HG03521 (cell line): ENCODE results near the gene DNAH8.
"Not testable (repeated sequence)": the region's sequence is repeated elsewhere in the genome, so short reads cannot be mapped to it uniquely, and the experiment has no call there.

Experiments
- ATAC-seq: cut with Tn5 transposase; IDR thresholded peaks from one replicate; pipeline ENCODE4 v1.9.1; 2021; ENCODE audit warnings: mild to moderate bottlenecking, moderate library complexity; ENCODE audit not compliant: unreplicated experiment

The DNAH8 gene

DNA sequence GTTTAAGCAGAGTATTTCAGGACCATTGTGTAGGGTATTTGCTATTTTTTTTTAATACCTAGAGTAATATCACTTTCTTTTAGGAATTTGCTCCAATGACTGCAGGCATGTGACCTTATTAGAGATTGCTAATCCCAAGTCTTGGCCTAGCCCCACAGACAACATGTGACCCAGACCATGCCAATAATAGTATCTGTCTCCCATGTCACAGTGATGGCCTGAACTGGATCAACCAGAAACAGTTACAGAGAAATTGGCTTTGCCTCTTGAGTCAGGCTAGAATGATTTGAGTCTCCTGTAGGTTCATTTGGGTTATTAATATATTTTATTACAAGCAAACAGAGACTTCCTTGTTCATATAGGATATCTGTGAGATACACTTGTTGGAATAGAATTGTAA, 116.8 kb downstream of the DNAH8 start:
- ATAC-seq, result no peak

DNA sequence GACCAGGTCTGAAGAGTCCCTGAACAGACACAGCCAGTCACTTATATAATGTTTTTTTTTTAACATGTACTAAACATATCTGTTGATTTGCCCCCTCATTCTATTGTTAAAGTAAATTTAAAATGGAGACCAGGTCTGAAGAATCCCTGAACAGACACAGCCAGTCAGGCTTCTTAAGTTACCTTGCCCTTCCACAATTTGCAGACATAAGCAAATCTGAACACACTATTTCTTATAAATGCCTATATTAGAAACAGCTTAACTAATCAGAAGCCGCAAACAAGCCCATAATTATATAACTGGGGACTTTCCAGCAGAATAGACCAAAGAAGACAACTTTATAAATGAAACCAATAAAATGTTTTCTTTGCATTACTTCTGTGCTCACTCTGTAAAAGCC, 118.2 kb downstream of the DNAH8 start:
- no peak for ATAC-seq

DNA sequence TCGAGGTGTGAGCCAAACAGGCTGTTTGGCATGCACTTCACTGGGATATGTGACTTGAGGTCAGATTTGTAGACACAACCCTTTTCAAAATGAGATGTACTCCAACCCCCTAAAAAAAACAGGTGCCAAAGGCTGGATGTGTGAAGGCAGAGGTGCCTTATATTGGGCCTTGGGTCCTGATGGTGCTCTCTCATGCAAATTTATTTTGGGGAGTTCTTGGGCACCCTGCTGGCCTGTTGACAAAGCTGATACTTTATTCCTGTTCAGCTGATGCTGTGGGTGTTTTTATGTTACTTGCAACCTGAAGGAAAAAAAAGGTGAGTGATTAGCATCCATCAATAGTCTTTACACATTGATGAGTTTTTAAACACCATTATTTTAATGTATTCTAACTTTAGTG, 121.5 kb downstream of the DNAH8 start:
- ATAC-seq, result no peak

DNA sequence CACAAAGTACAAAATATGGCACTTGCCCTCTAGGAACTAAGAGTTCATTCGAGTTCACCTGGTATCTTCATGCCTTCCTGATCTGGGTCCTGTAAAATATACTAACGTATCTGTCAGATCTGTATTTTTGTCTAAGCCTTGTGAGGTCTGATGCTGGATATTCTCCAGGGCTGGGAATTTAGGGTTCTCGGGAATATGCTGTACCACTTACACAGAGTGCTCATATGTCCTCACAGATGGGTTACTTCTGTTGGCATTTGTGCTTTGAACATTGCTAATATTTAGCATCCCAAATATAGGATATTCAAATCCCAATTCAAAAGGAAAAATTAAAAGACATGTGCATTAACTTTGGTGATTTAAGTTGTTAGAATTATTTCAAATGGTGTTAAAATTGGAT, 122.0 kb downstream of the DNAH8 start:
- ATAC-seq, result no peak

DNA sequence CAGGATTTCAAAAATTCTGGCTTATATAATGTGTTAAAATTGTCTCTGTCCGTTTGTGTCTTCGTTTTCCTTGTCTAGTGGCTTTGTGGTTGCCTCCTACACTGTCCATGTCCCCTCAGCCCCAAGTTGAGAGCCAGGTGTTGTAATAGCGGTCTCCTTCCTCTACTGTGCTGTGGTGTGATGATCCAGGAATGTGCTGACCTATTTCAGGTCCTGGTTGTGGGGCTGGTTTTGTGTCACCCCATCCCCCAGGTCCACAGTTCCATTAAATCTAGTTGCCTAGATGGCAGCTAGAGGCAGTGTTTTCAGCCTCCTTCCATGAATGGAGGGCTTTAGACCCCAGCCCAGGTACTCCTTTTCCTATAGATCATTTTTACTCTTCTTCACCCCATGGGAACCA, 128.7 kb downstream of the DNAH8 start:
- no peak for ATAC-seq

DNA sequence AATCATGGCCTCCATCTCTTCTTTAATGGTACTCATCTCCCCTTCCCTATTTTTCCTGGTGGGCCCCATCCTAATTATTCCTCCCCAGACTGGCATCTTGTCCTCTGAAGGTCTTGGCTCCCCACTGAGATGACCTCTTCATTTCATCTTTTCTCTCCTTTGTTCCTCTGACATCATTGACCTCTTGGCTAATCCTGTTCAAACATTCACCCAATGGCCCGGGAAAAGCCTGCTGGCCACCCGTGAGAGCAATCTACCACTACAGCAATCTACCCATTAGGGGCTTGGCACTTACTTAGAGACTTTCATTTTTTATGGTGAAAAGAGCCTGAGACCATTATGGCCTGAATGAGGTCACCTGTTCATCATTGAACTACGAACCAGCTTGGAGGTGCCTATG, 130.8 kb downstream of the DNAH8 start:
- no peak for ATAC-seq

DNA sequence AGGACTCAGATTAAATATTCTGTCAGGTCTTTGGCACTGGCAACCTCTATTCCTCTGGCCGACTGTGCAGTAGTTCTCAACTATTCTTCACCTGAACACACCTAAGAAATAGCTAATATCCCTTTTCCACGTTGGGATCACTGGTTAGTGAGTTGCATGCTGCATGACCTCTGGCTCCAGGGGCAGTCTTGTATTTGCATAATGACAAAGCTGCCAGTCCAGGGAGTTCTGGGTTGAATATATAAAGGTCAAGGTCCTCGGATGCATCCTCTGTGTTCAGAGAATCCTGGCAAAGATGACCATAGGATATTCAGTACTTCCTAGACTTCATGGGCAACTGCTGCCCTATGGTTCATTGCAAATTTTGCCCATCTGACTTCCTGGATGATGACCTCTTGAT, 131.2 kb downstream of the DNAH8 start:
- no peak for ATAC-seq

DNA sequence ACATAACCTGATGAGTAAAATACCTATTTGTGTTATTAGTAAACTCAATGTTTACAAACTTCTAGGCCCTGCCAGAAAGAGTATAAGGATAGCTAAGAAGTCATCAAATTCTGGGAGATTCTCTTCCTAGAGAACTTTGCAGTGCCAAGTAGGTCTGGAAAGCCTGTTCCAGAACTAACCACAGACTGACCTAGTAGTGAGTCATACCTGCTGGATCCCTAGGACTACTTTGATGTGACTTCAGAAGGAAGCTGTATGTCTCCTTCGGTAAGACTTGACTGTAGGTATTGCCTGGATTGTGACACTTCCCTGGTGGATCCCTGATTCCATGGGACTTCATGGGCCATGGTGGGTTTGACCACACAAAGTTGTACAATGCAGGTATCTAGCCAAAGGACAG, 131.7 kb downstream of the DNAH8 start:
- ATAC-seq, result no peak

DNA sequence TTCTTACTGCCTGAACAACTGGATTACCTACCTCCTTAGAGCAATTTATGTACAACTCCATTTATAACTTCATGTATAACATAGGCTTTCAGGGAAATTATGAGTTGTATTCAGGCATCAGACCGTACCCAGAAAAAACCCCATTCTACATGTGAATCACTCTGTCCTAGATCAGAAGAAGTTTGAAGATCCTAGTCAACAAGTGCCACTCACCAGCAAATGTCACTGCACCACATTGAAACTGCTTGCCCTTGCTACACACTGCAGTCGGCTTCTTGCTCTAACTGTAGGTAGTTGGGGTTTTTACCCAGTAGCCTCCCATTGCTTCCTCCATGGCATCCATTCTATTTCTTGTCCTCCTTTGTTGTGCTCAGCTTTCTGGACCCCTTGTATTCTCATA, 132.4 kb downstream of the DNAH8 start:
- ATAC-seq, result no peak

DNA sequence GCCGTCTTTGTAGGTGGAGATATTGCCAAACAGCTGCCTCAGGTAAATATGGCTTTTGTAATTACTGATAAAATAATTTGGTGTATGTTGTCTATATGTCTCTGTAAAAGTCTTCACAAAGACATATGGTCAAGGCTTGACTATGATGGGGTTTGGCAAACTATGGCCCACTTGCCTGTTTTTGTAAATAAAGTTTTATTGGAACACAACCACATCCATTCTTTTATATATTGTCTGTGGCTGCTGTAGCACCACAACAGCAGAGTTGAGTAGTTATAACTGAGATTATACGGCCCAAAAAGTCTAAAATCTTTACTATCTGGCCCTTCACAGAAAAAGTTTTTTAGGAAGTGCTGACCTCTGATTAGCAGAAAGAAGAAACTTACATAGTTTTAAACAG, 133.6 kb downstream of the DNAH8 start:
- no peak for ATAC-seq

DNA sequence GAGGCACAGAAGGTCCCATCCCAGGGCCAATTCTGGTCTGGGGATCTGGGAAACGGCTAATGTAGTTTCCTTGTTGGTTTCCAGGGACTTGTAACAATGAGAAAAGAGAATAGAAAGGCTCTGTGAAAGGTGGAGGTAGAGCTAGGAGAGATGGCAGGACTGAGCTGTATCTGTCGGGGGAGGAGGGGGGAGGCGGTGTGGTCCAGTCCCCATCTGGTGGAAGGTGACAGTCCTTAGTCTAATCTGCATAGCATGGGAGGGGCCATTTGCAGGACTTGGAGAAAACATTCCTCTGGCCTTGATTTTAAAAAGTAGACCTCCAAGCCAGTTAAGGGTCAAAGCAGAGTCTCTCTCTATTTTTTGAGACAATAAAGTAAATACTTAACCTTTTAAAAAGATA, 137.1 kb downstream of the DNAH8 start:
- ATAC-seq, result no peak

DNA sequence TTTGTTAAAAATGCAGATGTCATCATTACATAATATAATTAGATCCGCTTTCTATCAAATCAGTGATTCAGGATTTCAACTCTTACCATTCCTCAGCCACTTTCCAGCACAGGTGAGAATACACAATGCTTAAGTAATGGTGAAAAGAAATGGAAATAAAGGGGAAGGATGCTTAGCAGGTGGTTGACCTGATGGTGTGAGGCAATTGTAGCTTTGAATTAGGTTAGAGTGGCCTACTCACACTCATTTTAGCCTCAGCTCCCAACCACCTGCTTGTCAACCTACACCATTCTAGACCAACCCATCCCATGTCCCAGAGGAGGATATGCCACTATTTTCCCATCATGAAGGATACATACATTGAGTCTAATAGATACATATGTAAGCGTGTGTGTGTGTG, 138.1 kb downstream of the DNAH8 start:
- no peak for ATAC-seq

DNA sequence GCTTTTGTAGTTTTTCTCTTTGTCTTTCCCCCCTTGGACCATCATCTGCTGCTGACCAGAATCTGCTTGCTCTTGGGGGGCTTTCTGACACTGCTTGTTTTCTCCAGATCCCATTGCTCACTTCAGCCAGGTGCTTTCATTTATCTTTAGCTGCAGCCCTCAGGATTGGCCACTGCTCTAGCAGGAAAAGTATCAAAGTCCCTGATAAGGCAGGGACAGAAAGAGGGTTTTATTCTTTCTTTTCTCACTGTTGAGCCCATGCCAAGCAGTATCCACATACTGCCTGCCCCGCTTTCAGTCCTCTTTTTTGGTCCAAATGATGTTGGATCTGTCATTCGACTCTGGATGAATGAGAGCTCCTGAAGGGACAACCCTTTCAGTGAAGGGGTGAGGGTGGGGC, 141.4 kb downstream of the DNAH8 start:
- ATAC-seq, result no peak

DNA sequence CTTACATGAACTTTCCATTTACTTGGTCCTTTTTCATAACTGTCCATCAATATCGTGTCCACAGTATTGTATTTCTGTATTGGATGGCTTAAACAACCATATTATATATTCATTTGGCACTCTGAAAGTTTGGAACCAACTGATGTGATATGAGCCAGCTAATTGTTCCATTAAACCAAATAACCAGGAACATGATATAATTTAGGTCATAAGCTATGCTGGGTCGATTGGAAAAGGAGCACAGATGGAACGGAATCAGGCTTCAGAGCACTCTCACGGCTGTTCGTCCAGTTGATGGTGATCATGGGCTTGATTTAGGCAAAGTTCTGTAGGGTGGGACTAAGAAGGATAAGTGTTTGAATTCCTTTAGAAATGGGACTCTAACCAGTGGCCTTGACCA, 142.7 kb downstream of the DNAH8 start:
- ATAC-seq, result no peak

DNA sequence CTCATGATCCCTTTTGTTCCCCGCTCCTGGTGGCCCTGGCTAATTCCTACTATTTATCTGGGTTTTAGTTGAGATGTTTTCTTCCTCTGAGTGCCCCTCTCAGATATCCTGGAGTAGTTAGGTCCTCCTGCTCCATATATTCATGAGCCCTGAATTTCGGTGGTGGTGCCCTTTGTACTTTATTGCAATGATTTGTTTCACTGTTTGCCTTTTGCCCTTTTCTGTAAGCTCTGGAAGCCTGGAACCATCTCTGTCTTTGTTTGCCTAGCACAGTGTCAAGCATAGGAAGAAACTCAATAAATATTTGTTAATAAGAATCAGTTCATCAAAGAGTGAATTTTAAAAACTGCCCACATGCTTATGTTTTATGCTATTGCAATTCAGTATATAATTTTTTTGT, 144.9 kb downstream of the DNAH8 start:
- ATAC-seq, result no peak

DNA sequence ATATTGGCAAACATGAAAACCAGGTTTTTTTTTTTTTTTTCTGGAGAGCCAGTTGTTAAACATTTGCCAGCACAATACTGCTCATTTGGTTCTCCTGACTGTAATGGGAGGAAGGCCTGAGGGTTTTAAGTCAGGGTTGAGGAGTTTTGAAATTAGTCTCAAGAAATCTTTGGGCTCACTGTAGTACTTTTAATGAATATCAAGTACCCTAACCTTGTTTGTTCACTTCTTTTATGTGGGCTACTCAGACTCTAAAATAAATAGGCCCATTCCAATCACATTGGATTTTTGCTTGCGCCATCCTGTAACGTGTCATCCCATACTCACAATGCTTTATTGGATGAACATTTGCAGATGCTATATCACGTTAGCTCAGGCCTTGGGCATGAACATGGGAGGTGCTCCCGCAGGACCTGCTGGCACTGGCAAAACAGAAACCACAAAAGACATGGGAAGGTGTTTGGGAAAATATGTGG, 146.9 kb downstream of the DNAH8 start:
- ATAC-seq, result no peak

DNA sequence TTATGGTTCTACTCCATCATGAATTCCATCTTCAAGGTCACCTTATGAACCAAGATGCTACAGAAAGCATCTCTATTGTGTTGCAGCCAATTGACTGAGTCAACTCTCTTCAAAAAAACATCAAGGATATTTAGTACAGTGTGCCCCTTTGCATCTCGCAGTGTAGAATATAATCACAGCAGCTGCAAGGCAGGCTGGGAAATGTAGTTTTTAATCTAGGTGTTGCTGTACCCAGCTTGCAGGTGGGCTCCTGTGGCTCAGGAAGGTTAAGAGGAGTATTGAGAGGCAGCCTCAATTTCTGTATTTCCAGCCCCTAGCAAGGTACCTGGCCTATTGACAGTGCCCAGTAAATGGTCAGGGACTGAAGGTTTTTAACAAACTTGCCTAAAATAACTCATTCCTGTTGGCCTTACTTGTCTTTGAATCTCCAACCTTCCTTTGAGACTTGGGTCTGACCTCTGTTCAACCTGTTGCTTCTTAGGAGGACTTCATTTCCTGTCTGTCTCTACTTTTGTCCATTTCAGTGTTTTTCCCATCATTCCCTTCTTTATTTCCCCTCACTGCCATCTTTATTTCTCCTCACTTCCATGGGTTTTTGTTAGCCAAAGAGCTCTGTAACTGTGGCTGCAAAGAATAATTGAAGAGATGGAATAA, 150.5 kb downstream of the DNAH8 start:
- ATAC-seq, result no peak

DNA sequence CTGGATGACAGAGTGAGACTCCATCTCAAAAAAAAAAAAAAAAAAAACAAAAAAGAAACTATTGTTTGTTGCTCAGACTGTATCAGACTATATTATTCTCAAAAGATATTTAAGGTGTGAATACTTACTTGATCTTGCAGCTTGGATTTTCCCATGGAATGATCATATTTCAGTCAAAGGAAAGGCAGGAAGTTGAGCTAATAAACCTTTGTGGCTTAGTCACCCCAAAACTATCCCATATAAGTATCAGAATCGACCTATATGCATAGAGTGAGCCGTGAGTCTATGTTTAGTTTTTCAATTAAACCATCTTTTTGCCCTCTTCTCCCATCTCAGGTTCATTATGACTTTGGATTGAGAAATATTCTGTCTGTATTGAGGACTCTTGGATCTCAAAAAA, 152.6 kb downstream of the DNAH8 start:
- no peak for ATAC-seq

DNA sequence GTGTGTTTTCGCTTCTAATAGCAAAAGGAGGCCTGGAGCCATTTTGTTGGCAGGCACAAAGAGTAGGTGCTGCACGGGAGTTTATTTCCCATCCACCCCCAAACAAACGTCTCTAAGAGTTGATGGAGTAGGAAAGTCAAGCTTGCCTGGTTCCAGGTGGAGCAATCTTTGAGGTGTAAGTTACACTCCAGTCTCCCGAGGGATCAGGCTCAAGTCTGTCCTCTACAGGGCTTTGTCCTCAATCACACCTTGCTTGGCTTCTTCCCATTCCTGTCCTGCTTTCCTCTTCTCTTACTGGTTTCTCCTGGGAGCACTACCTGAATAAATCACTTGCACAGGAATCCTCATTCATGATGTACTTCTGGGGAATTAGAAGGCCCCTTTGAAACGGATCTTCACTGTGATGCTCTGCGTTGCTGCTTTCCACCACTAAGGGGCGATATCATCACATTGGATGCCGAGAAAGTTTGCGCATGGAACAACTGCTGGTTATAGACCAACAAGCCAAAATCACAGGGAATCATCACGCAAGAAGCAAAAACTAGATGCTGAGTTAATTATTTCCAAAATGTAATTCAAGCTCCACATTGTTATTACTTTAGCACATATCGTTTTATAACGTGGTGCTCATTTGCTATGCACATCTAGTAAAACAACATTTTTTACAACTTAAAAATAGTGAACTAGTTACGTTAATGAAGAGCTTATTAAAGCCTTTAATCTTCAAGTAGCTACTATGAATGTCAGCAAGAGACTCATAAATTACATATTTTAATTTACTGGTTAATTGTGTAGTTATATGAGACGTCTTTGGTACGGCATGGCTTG, 156.8 kb downstream of the DNAH8 start:
- ATAC-seq, result no peak

DNA sequence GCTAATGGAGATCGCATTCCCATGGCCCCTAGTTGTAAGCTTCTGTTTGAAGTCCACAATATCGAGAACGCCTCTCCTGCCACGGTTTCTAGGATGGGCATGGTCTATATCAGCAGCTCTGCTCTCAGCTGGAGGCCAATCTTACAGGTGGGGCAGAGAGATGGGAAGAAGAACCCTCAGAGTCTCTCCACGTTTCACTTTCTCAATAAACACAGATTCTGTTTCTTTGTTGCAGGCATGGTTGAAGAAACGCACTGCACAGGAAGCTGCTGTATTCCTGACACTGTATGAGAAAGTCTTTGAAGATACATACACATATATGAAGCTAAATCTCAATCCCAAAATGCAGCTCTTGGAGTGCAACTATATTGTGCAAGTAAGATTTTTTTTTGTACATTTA, 157.9 kb downstream of the DNAH8 start:
- no peak for ATAC-seq

DNA sequence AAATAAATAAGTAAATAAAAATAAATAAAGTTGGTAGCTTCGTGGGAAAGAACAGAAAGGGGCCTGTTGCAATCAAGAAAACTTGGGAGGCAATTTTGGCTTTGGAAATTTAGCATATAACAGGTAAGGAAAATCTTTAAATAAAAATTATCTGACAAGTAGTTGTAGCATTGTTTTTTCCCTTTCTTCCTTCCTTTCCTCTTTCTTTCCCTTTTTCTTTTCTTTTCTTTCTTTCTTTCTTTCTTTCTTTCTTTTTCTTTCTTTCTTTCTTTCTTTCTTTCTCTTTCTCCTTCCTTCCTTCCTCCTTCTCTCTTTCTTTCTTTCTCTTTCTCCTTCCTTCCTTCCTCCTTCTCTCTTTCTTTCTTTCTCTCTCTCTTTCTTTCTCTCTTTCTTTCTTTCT, 158.7 kb downstream of the DNAH8 start:
- not testable (repeated sequence) for ATAC-seq

DNA sequence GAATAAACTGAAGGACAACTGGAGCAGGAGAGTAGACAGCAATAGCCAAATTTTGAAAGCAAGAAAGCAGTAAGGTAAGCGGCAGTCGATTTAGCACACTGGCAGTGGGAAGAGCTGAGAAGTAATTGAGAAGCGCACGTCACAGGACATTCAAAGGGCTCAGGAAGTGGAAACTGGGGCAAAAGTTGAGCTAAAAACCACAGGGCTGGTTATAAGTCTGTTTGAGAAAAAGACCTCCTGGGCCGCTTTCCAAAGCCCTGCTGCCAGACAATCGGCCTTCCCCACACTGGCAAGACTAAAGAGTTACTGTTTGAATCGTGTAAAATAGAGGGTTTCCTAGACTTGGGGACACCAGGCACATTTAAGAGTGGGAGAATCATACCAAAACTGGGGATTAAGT, 161.4 kb downstream of the DNAH8 start:
- no peak for ATAC-seq

DNA sequence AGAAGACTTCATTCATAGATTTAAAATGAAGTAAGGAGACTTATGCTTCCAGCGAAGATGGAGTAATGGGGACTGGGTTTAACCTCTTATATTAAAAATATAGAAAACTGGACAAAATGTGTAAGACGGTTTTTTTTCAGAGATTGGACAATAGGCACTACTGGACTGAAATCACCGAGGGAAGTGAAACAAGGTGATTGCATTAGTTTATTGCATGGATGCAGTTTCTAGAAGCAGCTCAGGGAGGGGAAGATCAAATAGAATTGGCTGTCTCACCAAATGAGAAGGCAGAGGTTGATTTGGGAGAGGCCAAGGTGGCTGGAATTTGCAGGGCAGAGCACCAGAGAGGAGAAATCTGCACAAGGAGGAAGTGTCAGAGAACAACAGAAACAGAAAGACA, 162.6 kb downstream of the DNAH8 start:
- ATAC-seq, result no peak
